ENCODE data around the gene RTN4IP1. TPM values are rescaled to one million over a fixed set of nuclear protein-coding genes. Genes with fewer than 3 reads are reported as not detected.

The RTN4IP1 gene
- total RNA-seq, 3 donors from 2014 or later: 1.4 to 7.6 (median 4.3) TPM

DNA sequence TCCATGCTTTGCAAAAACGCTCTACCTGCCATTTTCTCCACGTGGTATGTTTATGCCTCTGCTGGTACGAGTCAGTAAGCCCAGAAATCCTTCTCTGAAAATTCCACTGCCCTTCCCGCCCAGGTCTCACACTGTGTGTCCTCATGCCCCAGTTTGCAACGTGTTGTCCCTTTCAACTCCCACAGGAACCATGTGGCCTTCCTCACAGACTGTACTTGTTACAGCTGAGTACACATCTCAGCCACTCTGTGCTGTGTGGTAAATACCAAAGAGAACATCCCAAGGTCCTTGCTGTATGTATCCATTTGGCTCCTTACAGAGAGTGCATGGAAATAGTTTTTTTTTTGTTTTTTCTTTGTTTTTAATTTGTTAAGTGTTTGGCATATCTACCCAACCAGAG, 56.9 kb downstream of the RTN4IP1 start:
- no peak for TF ChIP-seq POLR2A (IDR thresholded peaks at IDR 0.05)
- TF ChIP-seq, protein P1, sequence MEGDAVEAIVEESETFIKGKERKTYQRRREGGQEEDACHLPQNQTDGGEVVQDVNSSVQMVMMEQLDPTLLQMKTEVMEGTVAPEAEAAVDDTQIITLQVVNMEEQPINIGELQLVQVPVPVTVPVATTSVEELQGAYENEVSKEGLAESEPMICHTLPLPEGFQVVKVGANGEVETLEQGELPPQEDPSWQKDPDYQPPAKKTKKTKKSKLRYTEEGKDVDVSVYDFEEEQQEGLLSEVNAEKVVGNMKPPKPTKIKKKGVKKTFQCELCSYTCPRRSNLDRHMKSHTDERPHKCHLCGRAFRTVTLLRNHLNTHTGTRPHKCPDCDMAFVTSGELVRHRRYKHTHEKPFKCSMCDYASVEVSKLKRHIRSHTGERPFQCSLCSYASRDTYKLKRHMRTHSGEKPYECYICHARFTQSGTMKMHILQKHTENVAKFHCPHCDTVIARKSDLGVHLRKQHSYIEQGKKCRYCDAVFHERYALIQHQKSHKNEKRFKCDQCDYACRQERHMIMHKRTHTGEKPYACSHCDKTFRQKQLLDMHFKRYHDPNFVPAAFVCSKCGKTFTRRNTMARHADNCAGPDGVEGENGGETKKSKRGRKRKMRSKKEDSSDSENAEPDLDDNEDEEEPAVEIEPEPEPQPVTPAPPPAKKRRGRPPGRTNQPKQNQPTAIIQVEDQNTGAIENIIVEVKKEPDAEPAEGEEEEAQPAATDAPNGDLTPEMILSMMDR (IDR thresholded peaks at IDR 0.05): no peak
- no peak for TF ChIP-seq POLR2AphosphoS5 (IDR thresholded peaks at IDR 0.05)
- DNase-seq (ENCODE audit: low spot score in 2 of 2): no peak
- Histone ChIP-seq H3K9me3 (no peaks in the 10 kb centered on the region), H3K4me3 (no peak overlapping the region), H3K36me3 (no peaks in the 10 kb centered on the region), H3K4me1 (no peaks in the 10 kb centered on the region), H3K27me3 (no peaks in the 10 kb centered on the region), H3K27ac (no peak overlapping the region)
- intact Hi-C loops (cut with DNase I; ENCODE audit: low total_unique reads): no loop called here

DNA sequence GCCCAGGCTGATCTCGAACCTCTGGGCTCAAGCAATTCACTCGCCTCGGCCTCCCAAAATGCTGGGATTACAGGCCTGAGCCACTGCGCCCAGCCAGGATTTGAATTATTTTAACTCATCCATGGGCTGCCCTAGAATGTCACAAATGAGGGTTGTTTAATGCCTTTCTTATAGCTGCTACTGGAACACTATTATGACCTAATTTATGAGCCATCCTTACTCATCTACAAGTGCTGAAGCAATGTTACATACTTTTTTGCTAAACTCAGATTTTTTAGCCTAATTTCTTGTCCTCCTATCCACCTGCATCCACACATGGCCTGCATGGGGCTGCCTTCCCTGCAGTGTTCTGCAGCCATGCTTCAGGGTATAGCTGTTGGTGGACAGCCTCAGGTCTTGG, 59.9 kb downstream of the RTN4IP1 start:
- DNase-seq (ENCODE audit: low spot score in 2 of 2): no peak
- H3K27me3 ChIP-seq: no peaks in the 10 kb centered on the region
- intact Hi-C loops (cut with DNase I; ENCODE audit: low total_unique reads): loop anchor here (10.0 kb wide), 1 partner anchor 125 kb away; no protein-coding TSS in a partner anchor
- TF ChIP-seq POLR2A (IDR thresholded peaks at IDR 0.05) (no peak), POLR2AphosphoS5 (IDR thresholded peaks at IDR 0.05) (no peak)
- TF ChIP-seq, protein P1 (IDR thresholded peaks at IDR 0.05): no peak
- no peak overlapping the region for H3K4me3 ChIP-seq
- H3K27ac ChIP-seq: no peak overlapping the region
- no peaks in the 10 kb centered on the region for H3K4me1 ChIP-seq
- no peaks in the 10 kb centered on the region for H3K9me3 ChIP-seq
- H3K36me3 ChIP-seq: no peaks in the 10 kb centered on the region

DNA sequence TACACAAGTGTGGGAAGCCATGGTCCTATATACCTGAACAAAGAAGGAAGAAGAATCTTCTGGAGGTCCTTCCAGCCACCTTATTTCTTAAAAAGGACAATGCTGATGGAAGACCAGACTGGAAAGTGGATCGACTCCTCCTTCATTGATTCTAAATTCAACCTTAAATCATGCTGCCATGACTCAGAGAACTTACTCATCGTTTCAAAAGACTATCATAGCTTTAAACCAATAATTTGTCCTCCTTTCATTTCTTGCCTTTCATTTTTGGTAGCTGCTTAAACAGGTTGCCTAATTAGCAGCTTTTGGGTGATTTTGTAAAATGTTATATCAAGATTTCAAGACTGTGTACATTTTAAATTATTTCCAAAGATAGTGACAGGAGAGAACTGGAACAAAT, 60.8 kb downstream of the RTN4IP1 start:
- Histone ChIP-seq H3K27me3 (no peaks in the 10 kb centered on the region), H3K4me3 (no peak overlapping the region), H3K9me3 (no peaks in the 10 kb centered on the region), H3K27ac (no peak overlapping the region), H3K4me1 (no peaks in the 10 kb centered on the region), H3K36me3 (no peaks in the 10 kb centered on the region)
- TF ChIP-seq POLR2AphosphoS5 (IDR thresholded peaks at IDR 0.05) (no peak), POLR2A (IDR thresholded peaks at IDR 0.05) (no peak)
- TF ChIP-seq, protein P1 (IDR thresholded peaks at IDR 0.05): no peak
- no peak for DNase-seq (ENCODE audit: low spot score in 2 of 2)
- intact Hi-C loops (cut with DNase I; ENCODE audit: low total_unique reads): loop anchor here (10.0 kb wide), 1 partner anchor 124 kb away; no protein-coding TSS in a partner anchor

DNA sequence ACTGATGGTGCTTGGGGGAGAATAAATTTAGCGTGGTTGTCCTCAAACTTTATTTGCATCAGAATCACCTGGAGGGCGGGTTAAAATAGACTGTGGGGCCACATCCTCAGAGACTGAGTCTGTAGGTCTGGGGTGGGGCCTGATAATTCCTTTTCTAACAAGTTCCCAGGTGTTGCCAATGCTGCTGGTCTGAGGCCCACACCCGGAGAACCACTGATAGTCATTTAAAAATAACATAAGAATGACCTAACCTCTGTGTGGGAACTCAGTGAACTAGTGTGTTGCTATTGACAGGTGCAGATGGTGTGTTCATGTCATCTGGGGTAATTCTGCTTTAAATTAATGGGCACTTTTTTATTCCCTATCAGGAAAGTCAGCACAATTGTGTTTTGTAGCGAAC, 64.8 kb downstream of the RTN4IP1 start:
- no peaks in the 10 kb centered on the region for H3K27me3 ChIP-seq
- H3K9me3 ChIP-seq: no peaks in the 10 kb centered on the region
- H3K27ac ChIP-seq: no peak overlapping the region
- no peak for TF ChIP-seq POLR2A (IDR thresholded peaks at IDR 0.05)
- intact Hi-C loops (cut with DNase I; ENCODE audit: low total_unique reads): loop anchor here (10.0 kb wide), 1 partner anchor 120 kb away; no protein-coding TSS in a partner anchor
- H3K36me3 ChIP-seq: no peaks in the 10 kb centered on the region
- no peak overlapping the region for H3K4me3 ChIP-seq
- no peaks in the 10 kb centered on the region for H3K4me1 ChIP-seq
- no peak for DNase-seq (ENCODE audit: low spot score in 2 of 2)

DNA sequence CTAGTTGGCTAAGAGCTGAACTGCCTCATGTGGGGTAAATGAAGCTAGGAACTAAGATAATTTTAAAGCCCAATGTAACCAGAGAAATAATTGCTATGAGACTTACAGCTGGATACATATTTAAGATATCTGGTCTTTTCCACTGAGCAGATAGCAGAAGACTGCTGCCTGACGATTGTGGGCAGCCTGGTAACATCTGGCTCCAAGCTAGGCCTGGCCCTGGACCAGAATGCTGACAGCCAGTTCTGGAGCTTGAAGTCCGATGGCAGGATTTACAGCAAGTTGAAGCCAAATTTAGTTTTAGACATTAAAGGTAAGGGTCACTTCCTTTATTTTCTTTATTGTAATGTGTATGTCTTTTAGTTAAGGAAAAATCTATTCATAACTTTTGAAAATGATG, 65.7 kb downstream of the RTN4IP1 start:
- Histone ChIP-seq H3K4me3 (no peak overlapping the region), H3K4me1 (no peaks in the 10 kb centered on the region), H3K27me3 (no peaks in the 10 kb centered on the region), H3K27ac (no peak overlapping the region), H3K36me3 (no peaks in the 10 kb centered on the region), H3K9me3 (no peaks in the 10 kb centered on the region)
- DNase-seq (ENCODE audit: low spot score in 2 of 2): no peak
- no peak for TF ChIP-seq POLR2A (IDR thresholded peaks at IDR 0.05)
- no peak for TF ChIP-seq POLR2AphosphoS5 (IDR thresholded peaks at IDR 0.05)
- TF ChIP-seq, protein P1 (IDR thresholded peaks at IDR 0.05): no peak
- intact Hi-C loops (cut with DNase I; ENCODE audit: low total_unique reads): loop anchor here (10.0 kb wide), 1 partner anchor 119 kb away; no protein-coding TSS in a partner anchor

All from breast epithelium (tissue), 4 donors.